Suppressor macrophage treated with lipopolysaccharide for 4 hours (primary cell): ENCODE results near the gene XAF1.
A peak's percentile ranks its signal among the peaks of the same experiment; 100 is the strongest.
"Not testable (repeated sequence)": the region's sequence is repeated elsewhere in the genome, so short reads cannot be mapped to it uniquely, and the experiment has no call there.

ENCODE experiments used
- DNase-seq: peaks from one replicate; pipeline ENCODE4 v3.0.0-alpha.2; 2020

The XAF1 gene

DNA sequence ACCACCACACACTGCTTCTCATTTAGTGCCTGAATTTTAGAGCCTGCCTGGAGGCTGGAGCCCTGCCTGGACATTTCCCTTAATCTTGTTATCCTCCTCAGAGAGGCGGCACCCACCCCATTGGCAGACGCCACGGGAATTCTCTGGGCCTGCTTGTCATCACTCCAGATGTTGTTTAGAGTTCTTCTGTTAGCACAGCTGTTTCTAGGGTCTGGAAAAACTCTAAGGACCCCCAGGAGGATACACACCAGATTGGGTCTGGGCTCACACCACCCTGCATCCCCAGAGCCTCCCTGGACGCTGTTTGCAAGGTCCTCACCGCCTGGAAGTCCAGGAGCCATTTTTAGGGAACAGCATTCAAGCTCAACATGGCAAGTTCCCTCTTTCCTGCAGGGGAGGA lies 565 bp upstream of the XAF1 start:
- no peak for DNase-seq

GRCh38 chr17:6756425-6757031 lies 682 bp downstream of the XAF1 start:
- peak; percentile 48 for DNase-seq

DNA sequence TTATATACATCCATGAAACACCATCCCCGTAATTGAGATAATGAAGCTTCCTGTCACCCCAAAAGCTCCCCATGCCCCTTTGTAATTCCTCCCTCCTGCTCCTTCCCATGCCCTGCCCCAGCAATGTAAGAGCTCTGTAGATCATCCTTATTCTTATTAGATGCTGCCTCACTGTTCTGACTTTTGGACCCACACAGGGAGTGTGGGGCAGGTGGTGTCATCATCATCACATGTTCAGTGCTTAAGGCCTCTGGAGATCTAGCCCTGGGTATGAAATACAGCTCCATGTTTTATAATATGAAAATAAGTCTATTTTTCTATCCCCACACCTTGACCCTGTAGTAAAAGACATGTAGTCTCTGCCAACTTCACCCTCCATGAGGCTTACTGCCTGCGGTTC lies 1.9 kb downstream of the XAF1 start:
- DNase-seq, result peak; percentile 21

DNA sequence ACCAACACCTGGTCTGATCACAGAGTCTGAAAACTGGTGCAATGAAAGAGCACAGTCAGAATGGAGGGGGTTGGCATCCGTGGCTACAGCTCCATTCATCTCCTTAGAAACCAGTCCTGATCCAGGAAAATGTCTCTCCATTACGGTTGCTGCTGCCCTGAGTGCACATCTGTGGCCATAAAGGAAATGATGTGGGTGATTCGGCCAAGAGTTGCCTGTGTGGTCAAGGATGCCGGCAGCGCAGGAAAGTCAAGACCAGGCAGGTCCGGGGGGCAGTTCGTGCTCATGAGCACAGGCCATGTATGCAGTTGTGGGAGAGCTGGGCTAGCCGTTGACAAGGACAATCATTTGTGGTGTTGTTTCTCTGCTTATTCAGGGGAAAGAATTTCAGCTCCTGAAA lies 5.9 kb downstream of the XAF1 start:
- no peak for DNase-seq

DNA sequence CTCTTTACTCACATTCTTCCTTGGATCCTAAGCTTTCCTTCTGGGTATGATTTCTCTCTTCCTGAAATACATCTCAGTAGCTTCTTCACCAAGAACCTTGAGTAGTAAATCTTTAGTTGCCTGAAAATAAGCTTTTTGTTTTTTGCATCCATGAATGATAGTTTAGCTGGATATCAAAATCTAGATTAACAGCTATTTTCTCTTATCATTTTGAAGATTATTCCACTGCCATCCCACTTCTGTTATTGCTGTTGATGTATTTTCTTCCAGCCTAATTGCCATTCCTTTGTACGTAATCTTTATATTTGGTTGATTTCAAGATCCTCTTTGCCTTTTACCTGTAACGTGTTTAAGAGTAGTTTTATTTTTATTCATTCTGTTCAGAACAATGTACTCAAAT lies 12.6 kb downstream of the XAF1 start:
- no peak for DNase-seq

- no peak for DNase-seq
Observed at GRCh38 chr17:6772016-6772415, 16.2 kb downstream of the XAF1 start.

- not testable (repeated sequence) for DNase-seq
Observed at GRCh38 chr17:6774906-6775305, 19.1 kb downstream of the XAF1 start.

GRCh38 chr17:6775871-6776405 lies 20.1 kb downstream of the XAF1 start, which contains the start of gene FBXO39:
Gene FBXO39, plus strand, starts transcription at chr17:6776215. Its CDS starts 3,654 bp downstream, at chr17:6779869.
- DNase-seq, result peak; percentile 56

DNA sequence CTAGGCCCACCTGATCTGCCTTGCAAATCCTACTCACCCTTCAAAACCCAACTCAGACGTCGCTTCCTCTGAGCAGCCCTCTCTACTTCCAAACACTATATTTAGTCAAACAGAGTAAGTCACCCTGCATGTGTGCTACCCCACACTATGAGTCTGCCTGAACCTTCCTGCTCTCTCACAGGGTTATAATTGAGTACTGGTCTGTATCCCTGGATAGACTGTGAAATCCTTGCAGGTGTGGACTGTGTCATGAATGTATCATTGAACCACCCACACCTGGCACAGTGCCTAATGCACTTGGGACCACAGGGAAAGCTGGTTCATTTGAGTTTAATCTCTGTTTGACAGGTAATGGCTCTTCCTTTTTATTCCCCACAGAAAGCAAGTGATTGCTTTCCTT lies 23.6 kb downstream of the XAF1 start:
- no peak for DNase-seq

DNA sequence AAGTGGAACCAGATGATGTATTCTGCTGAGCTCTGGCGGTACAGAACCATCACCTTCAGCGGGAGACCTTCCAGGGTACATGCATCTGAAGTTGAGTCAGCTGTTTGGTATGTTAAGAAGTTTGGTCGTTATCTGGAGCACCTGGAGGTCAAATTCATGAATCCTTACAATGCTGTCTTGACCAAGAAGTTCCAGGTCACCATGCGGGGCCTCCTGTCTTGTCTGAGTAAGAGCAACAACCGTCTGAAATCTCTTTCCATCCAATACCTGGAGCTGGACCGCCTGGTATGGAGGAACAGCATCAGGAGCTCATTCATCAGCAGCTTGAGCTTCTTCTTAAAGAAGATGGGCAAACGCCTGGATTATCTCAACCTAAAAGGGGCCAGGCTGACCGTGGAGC lies 24.2 kb downstream of the XAF1 start:
- no peak for DNase-seq

GRCh38 chr17:6780886-6781285 lies 25.0 kb downstream of the XAF1 start:
- peak; percentile 42 for DNase-seq

DNA sequence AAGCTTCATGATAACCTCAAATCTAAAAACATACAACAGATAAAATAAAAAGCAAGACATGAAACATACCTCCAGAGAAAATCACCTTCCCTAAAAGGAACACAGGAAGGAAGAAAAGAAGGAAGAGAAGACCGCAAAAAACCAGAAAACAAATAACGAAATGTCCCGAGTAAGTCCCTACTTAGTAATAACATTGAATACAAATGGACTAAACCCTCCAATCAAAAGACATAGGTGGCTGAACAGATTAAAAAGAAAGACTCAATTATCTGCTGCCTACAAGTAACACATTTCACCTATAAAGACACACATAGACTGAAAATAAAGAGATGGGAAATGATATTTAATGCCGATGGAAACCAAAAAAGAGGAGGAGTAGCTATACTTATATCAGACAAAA lies 26.4 kb downstream of the XAF1 start:
- DNase-seq, result no peak

DNA sequence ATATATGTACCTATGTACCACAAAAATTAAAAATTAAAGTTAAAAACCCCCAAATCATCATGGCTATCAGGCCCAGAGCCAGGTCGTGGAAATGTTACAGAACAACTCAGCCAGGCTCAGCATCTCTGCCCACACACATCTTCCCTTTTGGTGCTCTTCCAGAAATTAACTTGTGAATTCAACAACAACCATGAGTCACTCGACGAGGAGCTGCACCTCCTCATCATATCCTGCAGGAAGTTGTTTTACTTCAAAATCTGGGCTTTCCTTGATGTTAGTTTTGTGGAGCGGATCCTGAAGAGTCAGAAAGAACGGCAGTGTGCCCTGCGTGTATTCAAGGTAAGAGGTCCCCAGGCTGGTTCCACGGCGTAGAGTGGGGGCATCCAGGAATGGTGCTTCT lies 30.8 kb downstream of the XAF1 start:
- DNase-seq, result no peak

DNA sequence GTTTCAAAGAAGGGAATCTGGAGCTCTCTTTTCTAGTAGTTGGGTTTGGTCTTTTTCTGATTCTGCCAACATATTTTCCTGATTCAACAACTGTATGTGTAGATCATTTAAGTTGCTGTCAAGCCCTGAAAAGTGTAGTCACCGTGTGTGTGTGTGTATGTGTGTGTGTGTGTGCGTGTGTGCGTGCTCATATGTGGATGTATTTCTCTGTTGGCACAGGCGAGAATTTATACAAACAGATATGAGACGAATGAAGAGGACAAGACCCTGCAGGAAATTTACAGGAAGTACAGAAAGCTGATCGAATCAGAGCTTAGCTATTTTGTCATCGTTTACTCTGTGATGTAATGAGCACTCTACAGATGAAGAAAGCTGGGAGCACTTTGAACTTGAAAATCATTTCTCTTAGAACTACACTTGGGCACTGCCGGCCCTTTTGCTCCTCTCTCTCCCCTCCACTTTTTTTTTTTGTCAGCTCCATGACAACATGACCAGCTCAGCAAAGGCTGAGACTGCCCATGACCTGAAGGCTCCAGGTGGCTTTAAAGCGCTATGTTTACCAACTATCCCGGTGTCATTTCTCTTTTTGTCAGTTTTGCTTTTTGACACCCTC lies 31.3 kb downstream of the XAF1 start:
- DNase-seq, result no peak

DNA sequence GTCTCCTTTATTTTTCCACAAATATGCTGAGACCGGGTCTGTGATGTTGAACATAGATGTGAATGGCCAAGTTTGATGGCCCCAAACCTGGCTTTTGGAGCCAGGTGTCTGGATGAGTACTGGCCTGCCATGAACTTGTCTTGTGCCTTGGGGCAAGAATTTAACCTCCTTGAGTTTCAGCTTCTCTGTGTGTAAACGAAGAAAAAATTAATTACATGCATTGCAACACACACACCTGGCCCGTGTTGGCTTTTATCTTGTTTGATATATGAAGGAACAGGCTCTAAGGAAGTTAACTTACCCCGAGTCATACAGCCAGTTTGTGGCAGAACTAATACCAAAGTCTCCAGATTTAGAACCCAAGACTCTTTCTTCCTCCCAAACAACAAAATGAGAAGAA lies 33.3 kb downstream of the XAF1 start:
- DNase-seq, result no peak

- no peak for DNase-seq
Observed at GRCh38 chr17:6793748-6794493, 38.1 kb downstream of the XAF1 start.

DNA sequence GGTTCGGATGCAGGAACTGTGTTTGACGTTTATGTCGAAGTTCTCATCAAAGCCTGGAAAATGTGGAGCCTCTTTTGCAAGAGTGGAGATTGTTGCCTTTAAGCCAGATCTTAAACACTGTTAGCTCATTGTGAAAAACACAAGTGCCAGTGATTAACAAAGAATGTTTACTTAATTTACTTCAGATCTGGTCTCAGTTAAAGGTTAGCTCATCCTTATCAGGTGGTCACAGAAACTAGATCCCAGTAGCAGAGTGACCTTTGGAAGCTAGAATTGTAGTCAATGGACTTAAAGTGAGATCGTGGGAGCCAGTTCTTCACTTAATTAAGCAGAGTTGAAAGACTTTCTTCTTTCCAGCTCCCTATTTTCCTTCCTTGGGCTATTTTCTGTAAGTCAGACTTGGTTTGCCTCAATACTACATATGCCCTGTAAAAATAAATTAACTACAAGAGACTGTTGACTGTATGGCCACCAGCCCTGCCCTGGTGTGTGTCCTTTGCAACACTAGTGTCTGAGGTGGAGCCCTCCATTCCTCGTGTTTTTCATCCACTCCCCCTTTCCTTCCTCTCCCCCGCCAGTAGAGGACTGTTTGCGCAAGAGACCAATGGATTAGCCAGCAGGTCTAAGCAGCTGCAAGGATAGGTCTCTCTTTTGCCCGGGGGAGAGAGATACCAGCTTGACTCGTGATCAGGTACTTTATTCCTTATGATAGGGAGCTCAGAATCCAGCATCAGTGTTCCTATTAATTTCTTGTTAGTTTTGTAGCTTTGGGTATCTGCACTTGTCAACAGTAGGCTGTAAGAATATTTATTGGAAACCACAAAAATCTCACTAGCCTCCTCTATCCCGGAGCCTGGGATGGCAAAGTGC lies 40.4 kb downstream of the XAF1 start:
- no peak for DNase-seq

GRCh38 chr17:6796887-6797490 lies 41.1 kb downstream of the XAF1 start:
- DNase-seq, result no peak

- DNase-seq, result no peak
Observed at GRCh38 chr17:6797718-6798351, 42.0 kb downstream of the XAF1 start.

- DNase-seq, result no peak
Observed at GRCh38 chr17:6799738-6800137, 43.9 kb downstream of the XAF1 start.

- DNase-seq, result no peak
Observed at GRCh38 chr17:6800422-6801027, 44.7 kb downstream of the XAF1 start.

- no peak for DNase-seq
Observed at GRCh38 chr17:6811510-6811909, 55.7 kb downstream of the XAF1 start.
